ENCODE results near the gene CIBAR2. TPM values are rescaled to one million over a fixed set of nuclear protein-coding genes. Genes with fewer than 3 reads are reported as not detected.

Gene CIBAR2
- total and polyA plus RNA-seq, 9 of the 15 experiments (the other 6 are each of a cell fraction or from before 2014, with no cell fraction given): not detected

DNA sequence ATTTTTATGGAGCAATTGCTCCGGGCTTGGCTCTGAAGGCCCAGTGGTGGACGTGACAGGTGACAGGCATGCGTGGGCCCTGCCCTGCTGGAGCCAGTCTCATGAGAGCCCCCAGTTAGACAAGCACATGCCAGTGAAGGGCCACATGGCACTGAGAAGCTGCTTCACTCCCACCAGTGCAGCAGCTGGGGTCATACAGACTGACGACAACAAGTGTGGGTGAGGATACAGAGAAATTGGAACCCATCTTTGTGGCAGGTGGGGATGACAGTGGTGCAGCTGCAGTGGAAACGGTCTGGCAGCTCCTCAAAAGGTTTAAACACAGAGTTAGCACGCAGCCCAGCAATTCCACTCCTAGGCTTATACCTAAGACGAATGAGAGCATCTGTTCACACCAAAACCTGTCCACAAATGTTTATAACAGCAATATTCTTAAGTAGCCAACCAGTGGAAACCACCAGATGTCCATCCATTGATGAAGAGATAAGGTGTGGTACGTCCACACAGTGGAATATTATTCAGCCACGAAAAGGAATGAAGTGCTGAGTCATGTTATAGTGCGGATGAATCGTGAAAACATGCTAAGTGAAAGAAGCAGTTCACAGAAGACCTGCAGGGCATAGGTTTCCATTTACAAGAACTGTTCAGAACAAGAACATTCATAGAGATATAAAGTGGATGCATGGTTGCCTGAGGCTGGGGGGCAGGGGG, 12.5 kb upstream of the CIBAR2 start (continued):
- TF ChIP-seq ZNF395 (CRISPR knock-in tag; IDR thresholded peaks at IDR 0.05) (no peak), IRF2 (CRISPR knock-in tag; IDR thresholded peaks at IDR 0.05) (no peak), RBM25 (IDR thresholded peaks at IDR 0.05; ENCODE audit: low read depth, low read length, severe bottlenecking) (peak; percentile 87), PHB2 (IDR thresholded peaks at IDR 0.05; ENCODE audit: low read depth) (no peak), BRF2 (IDR thresholded peaks at IDR 0.05; ENCODE audit: borderline replicate concordance, insufficient read depth, insufficient read length) (no peak), PPARD (CRISPR knock-in tag; IDR thresholded peaks at IDR 0.05) (no peak), TRIM24 (IDR thresholded peaks at IDR 0.05) (peak; percentile 74 to 77), TCFL5 (CRISPR knock-in tag; conservative IDR thresholded peaks at IDR 0.05) (no peak), GATA2 (CRISPR knock-in tag; IDR thresholded peaks at IDR 0.05) (peak; percentile 64), NR1H2 (CRISPR knock-in tag; IDR thresholded peaks at IDR 0.05) (no peak), GATAD2A (IDR thresholded peaks at IDR 0.05) (no peak)

Data from K562 (cell line).